ENCODE measurements around the gene DTNB. TPM values are rescaled to one million over a fixed set of nuclear protein-coding genes. Genes with fewer than 3 reads are reported as not detected.
A peak's percentile ranks its signal among the peaks of the same experiment; 100 is the strongest.

DTNB gene
- total and polyA plus RNA-seq, 8 donors = 10.5 to 70.0 (median 33.7) TPM

- Histone ChIP-seq H3K27me3 (no peaks in the 10 kb centered on the region), H3K36me3 (no peaks in the 10 kb centered on the region), H3K4me3 (no peak overlapping the region), H3K4me1 (no peaks in the 10 kb centered on the region), H3K9me3 (no peaks in the 10 kb centered on the region), H3K27ac (no peak overlapping the region)
- no peak for TF ChIP-seq EP300 (IDR thresholded peaks at IDR 0.05)
- no peak for TF ChIP-seq POLR2A (IDR thresholded peaks at IDR 0.05)
- no peak for TF ChIP-seq POLR2AphosphoS5 (IDR thresholded peaks at IDR 0.05)
- TF ChIP-seq CTCF (IDR thresholded peaks at IDR 0.05) = no peak
- intact Hi-C loops (cut with DNase I; ENCODE audit: low total_unique reads) = no loop called here
- no peak for DNase-seq
- 71 to 78% (median 76%) methylated on average over 6 of the region's 6 CpGs for WGBS, 5 donors
Measured at GRCh38 chr2:25354116-25354515, 319.3 kb downstream of the DTNB start.

GRCh38 chr2:25349397-25349796 lies 324.0 kb downstream of the DTNB start:
- Histone ChIP-seq H3K4me1 (peaks cover 0 to 11% (median 5%) of the 10 kb centered on the region in 4 donors), H3K27ac (no peak overlapping the region), H3K4me3 (no peak overlapping the region), H3K27me3 (no peaks in the 10 kb centered on the region), H3K36me3 (no peaks in the 10 kb centered on the region), H3K9me3 (no peaks in the 10 kb centered on the region)
- DNase-seq = no peak
- TF ChIP-seq CTCF (IDR thresholded peaks at IDR 0.05) (no peak), POLR2A (IDR thresholded peaks at IDR 0.05) (no peak), POLR2AphosphoS5 (IDR thresholded peaks at IDR 0.05) (no peak), EP300 (IDR thresholded peaks at IDR 0.05) (no peak)
- WGBS, 5 donors = 73 to 95% (median 88%) methylated on average over 5 to 7 of the region's 7 CpGs
- intact Hi-C loops (cut with DNase I; ENCODE audit: low total_unique reads) = no loop called here

GRCh38 chr2:25347846-25348245 lies 325.5 kb downstream of the DTNB start:
- Histone ChIP-seq H3K4me1 (peaks cover 0 to 16% (median 8%) of the 10 kb centered on the region in 4 donors), H3K4me3 (no peak overlapping the region), H3K27ac (peak overlapping the region in 3 of 5 donors; percentile 27 to 56 (median 43)), H3K36me3 (no peaks in the 10 kb centered on the region), H3K27me3 (no peaks in the 10 kb centered on the region), H3K9me3 (no peaks in the 10 kb centered on the region)
- no peak for TF ChIP-seq CTCF (IDR thresholded peaks at IDR 0.05)
- TF ChIP-seq EP300 (IDR thresholded peaks at IDR 0.05) = no peak
- no peak for TF ChIP-seq POLR2AphosphoS5 (IDR thresholded peaks at IDR 0.05)
- no peak for TF ChIP-seq POLR2A (IDR thresholded peaks at IDR 0.05)
- intact Hi-C loops (cut with DNase I; ENCODE audit: low total_unique reads) = no loop called here
- DNase-seq = peak in 1 of 2 donors; percentile 71
- WGBS, 5 donors = 13 to 36% (median 23%) methylated on average over 2 of the region's 2 CpGs

- Histone ChIP-seq H3K27ac (peak overlapping the region in 3 of 5 donors; percentile 27 to 56 (median 43)), H3K36me3 (no peaks in the 10 kb centered on the region)
Measured at GRCh38 chr2:25347205-25347815, 326.1 kb downstream of the DTNB start.

More at GRCh38 chr2:25347205-25347815, 326.1 kb downstream of the DTNB start:
- no peak overlapping the region for H3K4me3 ChIP-seq
- TF ChIP-seq POLR2A (IDR thresholded peaks at IDR 0.05) (no peak), POLR2AphosphoS5 (IDR thresholded peaks at IDR 0.05) (peak in 1 of 3 donors; percentile 17)
- DNase-seq = no peak
- WGBS, 5 donors = 66 to 75% (median 70%) methylated on average over 7 of the region's 7 CpGs
- intact Hi-C loops (cut with DNase I; ENCODE audit: low total_unique reads) = no loop called here
- peaks cover 0 to 22% (median 13%) of the 10 kb centered on the region in 4 donors for H3K4me1 ChIP-seq
- H3K27me3 ChIP-seq = no peaks in the 10 kb centered on the region
- no peaks in the 10 kb centered on the region for H3K9me3 ChIP-seq
